K562 (cell line): ENCODE data around the gene ITGA2B. TPM values are rescaled to one million over a fixed set of nuclear protein-coding genes. Genes with fewer than 3 reads are reported as not detected.

Experiments
- ARID2 ChIP-seq: fragments of 450-650 bp; IDR thresholded peaks from 2 replicates; pipeline ENCODE4 v1.6.1; 2017; ENCODE audit warnings: antibody characterized with exemption, mild to moderate bottlenecking
- CBFA2T2 ChIP-seq: fragments of 450-650 bp; conservative IDR thresholded peaks from 2 replicates; pipeline ENCODE4 v1.6.1; 2017; ENCODE audit warnings: mild to moderate bottlenecking
- CBX5 ChIP-seq: IDR thresholded peaks from 2 replicates; pipeline ENCODE4 v1.6.1; 2014; ENCODE audit warnings: low read depth, borderline replicate concordance
- CREBBP ChIP-seq: IDR thresholded peaks from one replicate; pipeline ENCODE4 v1.6.1; 2012; ENCODE audit warnings: low read depth, mild to moderate bottlenecking, control low read depth, inconsistent platforms, low read length
- CREM ChIP-seq: IDR thresholded peaks from 2 replicates; pipeline ENCODE4 v1.6.1; 2014; ENCODE audit warnings: antibody characterized with exemption, low read depth
- ESRRB ChIP-seq: fragments of 250-450 bp; sonication (Bioruptor Pico); IDR thresholded peaks from 2 replicates; pipeline ENCODE4 v1.5.0; 2020; ENCODE audit warnings: mild to moderate bottlenecking, moderate library complexity, borderline replicate concordance
- FOXK2 ChIP-seq, 2 experiments: fragments of 450-650 bp; IDR thresholded peaks in 1 of 2; conservative IDR thresholded peaks in 1 of 2; 2 replicates each; pipeline ENCODE4 v1.6.1; 2016; ENCODE audit warnings: low read depth in 2 of 2, mild to moderate bottlenecking in 1 of 2
- HDAC3 ChIP-seq: fragments of 450-650 bp; IDR thresholded peaks from 2 replicates; pipeline ENCODE4 v1.6.1; 2018; ENCODE audit warnings: borderline replicate concordance, mild to moderate bottlenecking, moderate library complexity; ENCODE audit not compliant: partially characterized antibody
- MTA2 ChIP-seq: fragments of 450-650 bp; IDR thresholded peaks from 2 replicates; pipeline ENCODE4 v1.6.1; 2016; ENCODE audit warnings: low read depth
- RAD51 ChIP-seq: fragments of 450-650 bp; IDR thresholded peaks from 2 replicates; pipeline ENCODE4 v1.7.1; 2016; ENCODE audit warnings: low read depth, mild to moderate bottlenecking, borderline replicate concordance
- RFX5 ChIP-seq: IDR thresholded peaks from 2 replicates; pipeline ENCODE4 v1.6.1; 2011; ENCODE audit warnings: low read depth, mild to moderate bottlenecking, improper control_type of control experiment, low read length
- SMARCA4 ChIP-seq: fragments of 450-650 bp; IDR thresholded peaks from 2 replicates; pipeline ENCODE4 v1.6.1; 2016
- TAF15 ChIP-seq: fragments of 200-400 bp; formaldehyde crosslinking; IDR thresholded peaks from 2 replicates; pipeline ENCODE4 v1.6.1; 2017; ENCODE audit warnings: mild to moderate bottlenecking, low read depth, low read length, moderate library complexity
- TBL1XR1 ChIP-seq, 2 experiments: IDR thresholded peaks; 2 replicates each; pipeline ENCODE4 v1.6.1; 2012; ENCODE audit warnings: improper control_type of control experiment in 2 of 2, low read length in 2 of 2, mild to moderate bottlenecking in 1 of 2
- TCF7L2 ChIP-seq: fragments of 150-350 bp; IDR thresholded peaks from 2 replicates; pipeline ENCODE4 v1.6.1; 2016; ENCODE audit warnings: low read depth, mild to moderate bottlenecking, low read length, moderate library complexity
- ZC3H8 ChIP-seq: fragments of 450-650 bp; IDR thresholded peaks from 2 replicates; pipeline ENCODE4 v1.6.1; 2017
- ZKSCAN3 ChIP-seq: fragments of 250-450 bp; sonication (Bioruptor Pico); IDR thresholded peaks from 2 replicates; pipeline ENCODE4 v1.4.0; 2020
- ZNF584 ChIP-seq: fragments of 200-800 bp; sonication (Bioruptor generic); IDR thresholded peaks from 2 replicates; pipeline ENCODE4 v1.6.1; 2016; ENCODE audit warnings: low read depth, mild to moderate bottlenecking, missing genetic modification characterization, missing compliant biosample characterization
- polyA plus RNA-seq, 8 experiments: library from polyadenylated mRNA; depleted of rRNA in 4 of 8; stranded (reverse) in 5 of 8; unstranded in 3 of 8; fragments of >200 nt; fragmentation: Nextera tagmentation in 2 of 8; fragmentation: Illumina TruSeq in 1 of 8; extraction: Ambion mirVana in 2 of 8; extraction: Trizol in 1 of 8; gene quantifications; 2 replicates each; pipeline versions ENCODE4 v1.2.1 to v1.2.3, GENCODE V29; 2011 to 2014; ENCODE audit warnings: inconsistent platforms in 1 of 8, missing spikeins in 1 of 8
- total RNA-seq, 7 experiments: library from RNA; depleted of rRNA in 6 of 7; stranded (reverse); fragments of >200 nt in 6 of 7; fragmentation: Illumina TruSeq in 2 of 7; extraction: Trizol in 2 of 7; gene quantifications; 2 replicates each; pipeline versions ENCODE4 v1.2.1 to v1.2.3, GENCODE V29; 2011 to 2021; ENCODE audit warnings: low replicate concordance in 1 of 7
- TF ChIP-seq, protein P1 (sequence below): fragments of 450-650 bp; IDR thresholded peaks from 2 replicates; pipeline ENCODE4 v1.6.1; 2014; ENCODE audit warnings: low read depth, mild to moderate bottlenecking, moderate library complexity, borderline replicate concordance
- TF ChIP-seq, protein P2 (sequence below): sonication (generic); formaldehyde crosslinking; IDR thresholded peaks from 2 replicates; pipeline ENCODE4 v1.8.1; 2023; ENCODE audit warnings: mild to moderate bottlenecking, missing genetic modification reagents, moderate library complexity
- TF ChIP-seq, protein P3 (sequence below): fragments of 250-450 bp; sonication (Bioruptor Pico); IDR thresholded peaks from 2 replicates; pipeline ENCODE4 v1.5.1; 2021; ENCODE audit warnings: mild to moderate bottlenecking
- TF ChIP-seq, protein P4 (sequence below): fragments of 450-650 bp; formaldehyde crosslinking; conservative IDR thresholded peaks from 2 replicates; pipeline ENCODE4 v1.4.0; 2022; ENCODE audit warnings: mild to moderate bottlenecking, missing genetic modification characterization
- TF ChIP-seq, protein P5 (sequence below): fragments of 250-450 bp; sonication (Bioruptor Pico); IDR thresholded peaks from 2 replicates; pipeline ENCODE4 v1.8.0; 2022; ENCODE audit warnings: inconsistent platforms

Gene ITGA2B
- total and polyA plus RNA-seq, 9 of the 15 experiments (the other 6 are each of a cell fraction or from before 2014, with no cell fraction given) = 1.1 to 26.4 (median 5.6) TPM

DNA sequence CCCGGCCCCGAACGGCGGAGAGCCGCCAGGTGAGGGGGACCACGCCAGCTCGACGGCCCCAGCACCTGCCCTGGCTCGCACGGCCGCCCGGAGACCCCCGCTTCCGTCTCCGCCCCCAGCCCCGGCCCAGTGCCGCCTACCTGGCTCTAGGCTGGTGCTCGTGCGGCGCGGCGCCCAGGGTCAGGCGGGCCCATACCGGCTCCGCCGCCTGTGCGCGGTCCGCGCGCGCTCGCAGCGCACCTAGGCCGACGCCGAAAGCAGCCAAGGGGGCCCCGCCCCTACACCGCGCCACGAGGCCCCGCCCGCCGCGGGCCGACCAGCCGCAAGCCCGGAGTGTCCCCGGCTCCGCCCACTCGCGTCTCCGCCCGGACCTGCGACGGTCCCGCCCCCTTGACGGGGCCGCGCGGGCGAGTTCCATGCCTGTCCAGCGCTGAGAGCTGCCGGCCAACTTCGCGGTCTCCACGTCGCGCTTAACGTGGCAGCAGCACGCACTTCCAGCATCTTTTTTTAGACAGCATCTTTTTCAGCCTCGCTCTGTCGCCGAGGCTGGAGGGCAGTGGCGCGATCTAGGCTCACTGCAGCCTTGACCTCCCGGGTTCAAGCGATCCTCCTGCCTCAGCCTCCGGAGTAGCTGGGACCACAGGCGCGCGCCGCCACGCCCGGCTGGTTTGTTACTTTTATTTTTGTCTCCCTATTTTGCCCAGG is 64.7 kb downstream of the ITGA2B start, which contains the start of gene SLC25A39 (continued):
- TF ChIP-seq, protein P1, sequence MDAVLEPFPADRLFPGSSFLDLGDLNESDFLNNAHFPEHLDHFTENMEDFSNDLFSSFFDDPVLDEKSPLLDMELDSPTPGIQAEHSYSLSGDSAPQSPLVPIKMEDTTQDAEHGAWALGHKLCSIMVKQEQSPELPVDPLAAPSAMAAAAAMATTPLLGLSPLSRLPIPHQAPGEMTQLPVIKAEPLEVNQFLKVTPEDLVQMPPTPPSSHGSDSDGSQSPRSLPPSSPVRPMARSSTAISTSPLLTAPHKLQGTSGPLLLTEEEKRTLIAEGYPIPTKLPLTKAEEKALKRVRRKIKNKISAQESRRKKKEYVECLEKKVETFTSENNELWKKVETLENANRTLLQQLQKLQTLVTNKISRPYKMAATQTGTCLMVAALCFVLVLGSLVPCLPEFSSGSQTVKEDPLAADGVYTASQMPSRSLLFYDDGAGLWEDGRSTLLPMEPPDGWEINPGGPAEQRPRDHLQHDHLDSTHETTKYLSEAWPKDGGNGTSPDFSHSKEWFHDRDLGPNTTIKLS = peak; percentile 63; the same call in 1 of the 2 replicates
- TF ChIP-seq ESRRB (CRISPR knock-in tag) = no peak
- no peak for TF ChIP-seq SMARCA4
- TF ChIP-seq, protein P2, sequence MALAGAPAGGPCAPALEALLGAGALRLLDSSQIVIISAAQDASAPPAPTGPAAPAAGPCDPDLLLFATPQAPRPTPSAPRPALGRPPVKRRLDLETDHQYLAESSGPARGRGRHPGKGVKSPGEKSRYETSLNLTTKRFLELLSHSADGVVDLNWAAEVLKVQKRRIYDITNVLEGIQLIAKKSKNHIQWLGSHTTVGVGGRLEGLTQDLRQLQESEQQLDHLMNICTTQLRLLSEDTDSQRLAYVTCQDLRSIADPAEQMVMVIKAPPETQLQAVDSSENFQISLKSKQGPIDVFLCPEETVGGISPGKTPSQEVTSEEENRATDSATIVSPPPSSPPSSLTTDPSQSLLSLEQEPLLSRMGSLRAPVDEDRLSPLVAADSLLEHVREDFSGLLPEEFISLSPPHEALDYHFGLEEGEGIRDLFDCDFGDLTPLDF (CRISPR knock-in tag) = peak; percentile 47
- TF ChIP-seq FOXK2 (conservative IDR thresholded peaks at IDR 0.05 in 1 of 2, IDR thresholded peaks at IDR 0.05 in 1 of 2; ENCODE audit: low read depth in 2 of 2) = no peak
- TF ChIP-seq TBL1XR1 (IDR thresholded peaks at IDR 0.05; ENCODE audit: low read length in 2 of 2) = no peak
- no peak for TF ChIP-seq TCF7L2
- TF ChIP-seq, protein P3, sequence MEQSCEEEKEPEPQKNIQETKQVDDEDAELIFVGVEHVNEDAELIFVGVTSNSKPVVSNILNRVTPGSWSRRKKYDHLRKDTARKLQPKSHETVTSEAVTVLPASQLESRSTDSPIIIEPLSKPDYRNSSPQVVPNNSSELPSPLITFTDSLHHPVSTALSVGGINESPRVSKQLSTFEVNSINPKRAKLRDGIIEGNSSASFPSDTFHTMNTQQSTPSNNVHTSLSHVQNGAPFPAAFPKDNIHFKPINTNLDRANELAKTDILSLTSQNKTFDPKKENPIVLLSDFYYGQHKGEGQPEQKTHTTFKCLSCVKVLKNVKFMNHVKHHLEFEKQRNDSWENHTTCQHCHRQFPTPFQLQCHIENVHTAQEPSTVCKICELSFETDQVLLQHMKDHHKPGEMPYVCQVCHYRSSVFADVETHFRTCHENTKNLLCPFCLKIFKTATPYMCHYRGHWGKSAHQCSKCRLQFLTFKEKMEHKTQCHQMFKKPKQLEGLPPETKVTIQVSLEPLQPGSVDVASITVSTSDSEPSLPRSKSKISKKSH (CRISPR knock-in tag) = no peak
- TF ChIP-seq ZC3H8 = no peak
- TF ChIP-seq, protein P4, sequence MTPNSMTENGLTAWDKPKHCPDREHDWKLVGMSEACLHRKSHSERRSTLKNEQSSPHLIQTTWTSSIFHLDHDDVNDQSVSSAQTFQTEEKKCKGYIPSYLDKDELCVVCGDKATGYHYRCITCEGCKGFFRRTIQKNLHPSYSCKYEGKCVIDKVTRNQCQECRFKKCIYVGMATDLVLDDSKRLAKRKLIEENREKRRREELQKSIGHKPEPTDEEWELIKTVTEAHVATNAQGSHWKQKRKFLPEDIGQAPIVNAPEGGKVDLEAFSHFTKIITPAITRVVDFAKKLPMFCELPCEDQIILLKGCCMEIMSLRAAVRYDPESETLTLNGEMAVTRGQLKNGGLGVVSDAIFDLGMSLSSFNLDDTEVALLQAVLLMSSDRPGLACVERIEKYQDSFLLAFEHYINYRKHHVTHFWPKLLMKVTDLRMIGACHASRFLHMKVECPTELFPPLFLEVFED (CRISPR knock-in tag) = no peak
- TF ChIP-seq ARID2 = no peak
- TF ChIP-seq CREBBP = no peak
- TF ChIP-seq, protein P5, sequence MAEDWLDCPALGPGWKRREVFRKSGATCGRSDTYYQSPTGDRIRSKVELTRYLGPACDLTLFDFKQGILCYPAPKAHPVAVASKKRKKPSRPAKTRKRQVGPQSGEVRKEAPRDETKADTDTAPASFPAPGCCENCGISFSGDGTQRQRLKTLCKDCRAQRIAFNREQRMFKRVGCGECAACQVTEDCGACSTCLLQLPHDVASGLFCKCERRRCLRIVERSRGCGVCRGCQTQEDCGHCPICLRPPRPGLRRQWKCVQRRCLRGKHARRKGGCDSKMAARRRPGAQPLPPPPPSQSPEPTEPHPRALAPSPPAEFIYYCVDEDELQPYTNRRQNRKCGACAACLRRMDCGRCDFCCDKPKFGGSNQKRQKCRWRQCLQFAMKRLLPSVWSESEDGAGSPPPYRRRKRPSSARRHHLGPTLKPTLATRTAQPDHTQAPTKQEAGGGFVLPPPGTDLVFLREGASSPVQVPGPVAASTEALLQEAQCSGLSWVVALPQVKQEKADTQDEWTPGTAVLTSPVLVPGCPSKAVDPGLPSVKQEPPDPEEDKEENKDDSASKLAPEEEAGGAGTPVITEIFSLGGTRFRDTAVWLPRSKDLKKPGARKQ = no peak
- no peak for TF ChIP-seq CBFA2T2
- no peak for TF ChIP-seq TAF15
- TF ChIP-seq CBX5 = 0 out of 2 replicates have a peak, but pooled peaks have one; percentile 37
- no peak for TF ChIP-seq RAD51
- peak; percentile 76 for TF ChIP-seq CREM
- TF ChIP-seq HDAC3 = no peak
- TF ChIP-seq ZKSCAN3 (CRISPR knock-in tag) = no peak
- no peak for TF ChIP-seq ZNF584 (CRISPR knock-in tag)
- TF ChIP-seq MTA2 = no peak
- TF ChIP-seq RFX5 = no peak
